ENCODE data around the gene SCAP. TPM values are rescaled to one million over a fixed set of nuclear protein-coding genes. Genes with fewer than 3 reads are reported as not detected.

SCAP gene
- total RNA-seq, 2 experiments from 2014 or later = 58.3 to 60.3 TPM

DNA sequence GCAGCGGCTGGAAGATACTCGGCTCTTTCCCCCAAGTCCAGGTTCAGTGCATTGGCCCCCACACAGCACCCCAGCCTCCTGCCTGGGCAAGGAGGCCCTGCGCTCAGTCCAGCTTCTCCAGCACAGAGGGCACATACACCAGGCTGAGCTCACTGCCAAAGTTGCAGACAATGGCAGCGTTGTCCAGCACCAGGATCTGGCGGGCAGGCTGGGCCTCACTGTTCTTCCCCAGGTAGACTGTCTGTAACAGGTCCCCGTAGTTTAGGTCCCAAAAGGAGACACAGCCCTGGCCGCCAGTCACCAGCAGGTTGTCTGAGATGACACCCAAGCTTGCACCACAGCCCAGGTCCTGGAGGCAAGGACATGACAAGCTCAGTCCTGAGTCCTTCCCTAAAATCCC lies 62.0 kb downstream of the SCAP start:
- DNase-seq (no peak), ATAC-seq (ENCODE audit: poor library complexity) (no peak)
- Mint-ChIP-seq H3K4me3 (no peak overlapping the region), H3K27ac (no peak overlapping the region), H3K36me3 (ENCODE audit: low read depth) (peaks cover 56% of the 10 kb centered on the region), H3K4me1 (ENCODE audit: low read depth) (no peaks in the 10 kb centered on the region), H3K27me3 (no peaks in the 10 kb centered on the region), H3K9me3 (no peaks in the 10 kb centered on the region)
- ChIA-PET CTCF (no interaction called here), POLR2A (no interaction called here)
- TF ChIP-seq, protein P1, sequence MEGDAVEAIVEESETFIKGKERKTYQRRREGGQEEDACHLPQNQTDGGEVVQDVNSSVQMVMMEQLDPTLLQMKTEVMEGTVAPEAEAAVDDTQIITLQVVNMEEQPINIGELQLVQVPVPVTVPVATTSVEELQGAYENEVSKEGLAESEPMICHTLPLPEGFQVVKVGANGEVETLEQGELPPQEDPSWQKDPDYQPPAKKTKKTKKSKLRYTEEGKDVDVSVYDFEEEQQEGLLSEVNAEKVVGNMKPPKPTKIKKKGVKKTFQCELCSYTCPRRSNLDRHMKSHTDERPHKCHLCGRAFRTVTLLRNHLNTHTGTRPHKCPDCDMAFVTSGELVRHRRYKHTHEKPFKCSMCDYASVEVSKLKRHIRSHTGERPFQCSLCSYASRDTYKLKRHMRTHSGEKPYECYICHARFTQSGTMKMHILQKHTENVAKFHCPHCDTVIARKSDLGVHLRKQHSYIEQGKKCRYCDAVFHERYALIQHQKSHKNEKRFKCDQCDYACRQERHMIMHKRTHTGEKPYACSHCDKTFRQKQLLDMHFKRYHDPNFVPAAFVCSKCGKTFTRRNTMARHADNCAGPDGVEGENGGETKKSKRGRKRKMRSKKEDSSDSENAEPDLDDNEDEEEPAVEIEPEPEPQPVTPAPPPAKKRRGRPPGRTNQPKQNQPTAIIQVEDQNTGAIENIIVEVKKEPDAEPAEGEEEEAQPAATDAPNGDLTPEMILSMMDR (IDR thresholded peaks at IDR 0.05) = no peak
- Histone ChIP-seq H3K27me3 (ENCODE audit: control insufficient read depth in 1 of 2, insufficient read depth in 2 of 2, low read length in 2 of 2) (no peaks in the 10 kb centered on the region), H3K4me3 (ENCODE audit: low read length) (no peak overlapping the region), H3K4me1 (ENCODE audit: insufficient read depth, low read length) (no peaks in the 10 kb centered on the region), H3K36me3 (ENCODE audit: insufficient read depth, low read length) (peaks cover 77% of the 10 kb centered on the region), H3K9me3 (ENCODE audit: control insufficient read depth in 1 of 2, insufficient read depth in 1 of 2, low read length in 2 of 2) (no peaks in the 10 kb centered on the region), H3K27ac (ENCODE audit: low read depth in 1 of 2, low read length in 2 of 2) (no peak overlapping the region)
- intact Hi-C loops (cut with DNase I, micrococcal nuclease) = no loop called here

DNA sequence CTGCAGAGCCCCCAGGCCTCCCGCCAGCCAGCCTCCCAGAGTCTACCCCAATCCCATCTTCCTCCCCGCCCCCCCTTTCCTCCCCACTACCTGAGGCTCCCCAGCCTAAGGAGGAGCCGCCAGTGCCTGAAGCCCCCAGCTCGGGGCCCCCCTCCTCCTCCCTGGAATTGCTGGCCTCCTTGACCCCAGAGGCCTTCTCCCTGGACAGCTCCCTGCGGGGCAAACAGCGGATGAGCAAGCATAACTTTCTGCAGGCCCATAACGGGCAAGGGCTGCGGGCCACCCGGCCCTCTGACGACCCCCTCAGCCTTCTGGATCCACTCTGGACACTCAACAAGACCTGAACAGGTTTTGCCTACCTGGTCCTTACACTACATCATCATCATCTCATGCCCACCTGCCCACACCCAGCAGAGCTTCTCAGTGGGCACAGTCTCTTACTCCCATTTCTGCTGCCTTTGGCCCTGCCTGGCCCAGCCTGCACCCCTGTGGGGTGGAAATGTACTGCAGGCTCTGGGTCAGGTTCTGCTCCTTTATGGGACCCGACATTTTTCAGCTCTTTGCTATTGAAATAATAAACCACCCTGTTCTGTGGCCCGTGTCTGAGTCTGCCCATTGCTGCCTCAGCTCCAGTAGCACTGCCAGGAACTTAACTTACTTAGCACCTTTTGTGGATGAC lies 62.8 kb downstream of the SCAP start:
- DNase-seq = no peak
- H3K4me3 ChIP-seq (ENCODE audit: low read length) = no peak overlapping the region
- H3K4me3 Mint-ChIP-seq = no peak overlapping the region
- H3K36me3 ChIP-seq (ENCODE audit: insufficient read depth, low read length) = peaks cover 83% of the 10 kb centered on the region
- intact Hi-C loops (cut with DNase I, micrococcal nuclease) = no loop called here
- no peak overlapping the region for H3K27ac Mint-ChIP-seq
- no peaks in the 10 kb centered on the region for H3K27me3 ChIP-seq (ENCODE audit: control insufficient read depth in 1 of 2, insufficient read depth in 2 of 2, low read length in 2 of 2)
- TF ChIP-seq, protein P1 (IDR thresholded peaks at IDR 0.05) = no peak
- H3K27ac ChIP-seq (ENCODE audit: low read depth in 1 of 2, low read length in 2 of 2) = no peak overlapping the region
- ATAC-seq (ENCODE audit: poor library complexity) = no peak
- H3K4me1 Mint-ChIP-seq (ENCODE audit: low read depth) = no peaks in the 10 kb centered on the region
- H3K4me1 ChIP-seq (ENCODE audit: insufficient read depth, low read length) = no peaks in the 10 kb centered on the region
- H3K36me3 Mint-ChIP-seq (ENCODE audit: low read depth) = peaks cover 64% of the 10 kb centered on the region
- H3K27me3 Mint-ChIP-seq = no peaks in the 10 kb centered on the region
- POLR2A ChIA-PET = no interaction called here
- CTCF ChIA-PET = interaction anchor here (0.6 to 1.0 kb wide), 2 partner anchors 8 to 935 kb away, joined by 3 to 5 read pairs; no protein-coding TSS in a partner anchor
- no peaks in the 10 kb centered on the region for H3K9me3 ChIP-seq (ENCODE audit: control insufficient read depth in 1 of 2, insufficient read depth in 1 of 2, low read length in 2 of 2)
- no peaks in the 10 kb centered on the region for H3K9me3 Mint-ChIP-seq

DNA sequence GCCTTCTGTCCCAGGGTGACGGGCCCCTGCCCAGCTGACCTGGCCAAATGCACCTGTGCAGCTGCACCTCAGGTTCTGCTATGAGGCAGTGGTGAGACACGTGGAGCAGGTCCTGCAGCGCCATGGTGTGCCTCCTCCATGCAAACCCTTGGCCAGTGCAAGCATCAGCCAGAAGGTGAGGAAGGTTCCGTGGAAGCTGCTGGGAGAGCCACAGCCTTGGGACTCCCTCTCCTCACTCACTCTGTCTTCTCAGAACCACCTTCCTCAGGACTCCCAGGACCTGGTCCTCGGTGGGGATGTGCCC lies 63.3 kb downstream of the SCAP start:
- TF ChIP-seq, protein P1 (IDR thresholded peaks at IDR 0.05) = no peak
- intact Hi-C loops (cut with DNase I, micrococcal nuclease) = no loop called here

More for the DNA sequence above, 63.3 kb downstream of the SCAP start:
- Mint-ChIP-seq H3K36me3 (ENCODE audit: low read depth) (peaks cover 70% of the 10 kb centered on the region), H3K9me3 (no peaks in the 10 kb centered on the region), H3K4me1 (ENCODE audit: low read depth) (no peaks in the 10 kb centered on the region), H3K27ac (no peak overlapping the region), H3K4me3 (no peak overlapping the region), H3K27me3 (no peaks in the 10 kb centered on the region)
- Histone ChIP-seq H3K4me3 (ENCODE audit: low read length) (no peak overlapping the region), H3K9me3 (ENCODE audit: control insufficient read depth in 1 of 2, insufficient read depth in 1 of 2, low read length in 2 of 2) (no peaks in the 10 kb centered on the region), H3K4me1 (ENCODE audit: insufficient read depth, low read length) (no peaks in the 10 kb centered on the region), H3K27me3 (ENCODE audit: control insufficient read depth in 1 of 2, insufficient read depth in 2 of 2, low read length in 2 of 2) (no peaks in the 10 kb centered on the region), H3K36me3 (ENCODE audit: insufficient read depth, low read length) (peaks cover 88% of the 10 kb centered on the region), H3K27ac (ENCODE audit: low read depth in 1 of 2, low read length in 2 of 2) (no peak overlapping the region)
- POLR2A ChIA-PET = no interaction called here
- ATAC-seq (ENCODE audit: poor library complexity) = no peak
- no peak for DNase-seq
- CTCF ChIA-PET = interaction anchor here (1.0 kb wide), 1 partner anchor 8 kb away, joined by 5 read pairs; no protein-coding TSS in a partner anchor

Measured in CD4-positive, alpha-beta T cell (primary cell).